Parathyroid adenoma (tissue), 2 donors: ENCODE data around the gene KAZN.

Source experiments
- H2AFZ ChIP-seq: fragments of 300-600 bp; sonication (generic); one replicate; pipeline ENCODE4 v1.7.0; 2017; ENCODE audit warnings: antibody characterized with exemption, mild to moderate bottlenecking
- H3K27ac ChIP-seq: fragments of 300-600 bp; sonication (generic); one replicate; pipeline ENCODE4 v1.7.0; 2017
- H3K27me3 ChIP-seq: fragments of 300-600 bp; sonication (generic); one replicate; pipeline ENCODE4 v1.7.0; 2017; ENCODE audit warnings: low read length; ENCODE audit not compliant: control insufficient read depth, insufficient read depth
- H3K36me3 ChIP-seq: fragments of 300-600 bp; sonication (generic); one replicate; pipeline ENCODE4 v1.7.0; 2017; ENCODE audit warnings: low read length; ENCODE audit not compliant: control insufficient read depth, insufficient read depth
- H3K4me1 ChIP-seq: fragments of 300-600 bp; sonication (generic); one replicate; pipeline ENCODE4 v1.7.0; 2017; ENCODE audit warnings: control low read depth
- H3K4me2 ChIP-seq: fragments of 300-600 bp; sonication (generic); one replicate; pipeline ENCODE4 v1.7.0; 2017; ENCODE audit warnings: low read length
- H3K4me3 ChIP-seq: fragments of 300-600 bp; sonication (generic); one replicate; pipeline ENCODE4 v1.7.0; 2017; ENCODE audit warnings: low read depth, low read length
- H3K79me2 ChIP-seq: fragments of 300-600 bp; sonication (generic); one replicate; pipeline ENCODE4 v1.7.0; 2017; ENCODE audit warnings: control low read depth
- H3K9ac ChIP-seq: fragments of 300-600 bp; sonication (generic); one replicate; pipeline ENCODE4 v1.7.0; 2017; ENCODE audit warnings: mild to moderate bottlenecking
- H3K9me3 ChIP-seq: fragments of 300-600 bp; sonication (generic); one replicate; pipeline ENCODE4 v1.7.0; 2017; ENCODE audit warnings: low read length; ENCODE audit not compliant: control insufficient read depth
- TF ChIP-seq, protein P1 (sequence below): fragments of 300-600 bp; sonication (generic); IDR thresholded peaks from one replicate; pipeline ENCODE4 v1.7.0; 2017; ENCODE audit warnings: antibody characterized with exemption, mild to moderate bottlenecking
- donor health status: primary hyperparathyroidism.

Gene KAZN

DNA sequence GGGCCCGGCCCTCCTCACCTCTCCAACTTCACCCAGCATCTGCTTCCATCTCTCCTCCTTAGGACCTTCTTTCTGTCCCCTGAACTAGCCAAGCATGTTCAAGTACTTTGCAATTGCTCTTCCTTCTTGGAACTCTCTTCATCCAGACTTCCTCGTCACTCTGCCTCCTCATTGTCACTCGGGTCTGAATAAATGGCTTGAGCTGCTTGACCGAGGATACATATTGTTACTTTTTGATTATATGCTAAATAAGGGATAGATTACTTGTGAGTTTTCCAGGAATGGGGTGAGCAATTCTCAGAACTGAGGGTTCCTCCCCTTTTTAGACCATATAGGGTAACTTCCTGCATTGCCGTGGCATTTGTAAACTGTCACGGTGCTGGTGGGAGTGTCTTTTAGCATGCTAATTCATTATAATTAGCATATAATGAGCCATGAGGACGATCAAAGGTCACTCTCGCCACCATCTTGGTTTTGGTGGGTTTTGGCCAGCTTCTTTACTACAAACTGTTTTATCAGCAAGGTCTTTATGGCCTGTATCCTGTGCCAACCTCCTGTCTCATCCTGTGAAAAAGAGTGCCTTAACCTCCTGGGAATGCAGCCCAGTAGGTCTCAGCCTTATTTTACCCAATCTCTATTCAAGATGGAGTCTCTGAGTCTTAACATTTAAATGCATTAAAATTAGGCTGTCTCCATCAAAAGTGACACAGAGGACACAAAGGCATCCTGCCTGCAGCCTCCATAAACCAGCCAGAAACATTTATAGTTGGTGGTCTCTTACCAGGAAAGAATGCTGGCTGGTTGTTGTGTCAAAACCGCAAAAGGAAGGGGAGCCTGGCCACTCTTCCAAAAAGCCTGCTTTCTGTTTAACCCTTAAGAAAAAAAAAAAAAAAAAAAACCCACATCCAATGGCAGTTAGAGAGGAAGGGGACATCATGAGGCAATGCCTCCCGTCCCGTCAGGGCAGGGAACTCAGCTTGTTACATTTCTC lies 179.3 kb downstream of the KAZN start:
- Histone ChIP-seq H3K27ac (no peak overlapping the region), H3K36me3 (no peaks in the 10 kb centered on the region), H3K27me3 (no peaks in the 10 kb centered on the region), H2AFZ (no peak overlapping the region), H3K79me2 (no peaks in the 10 kb centered on the region), H3K9me3 (no peaks in the 10 kb centered on the region), H3K9ac (no peak overlapping the region), H3K4me1 (no peaks in the 10 kb centered on the region), H3K4me2 (no peak overlapping the region), H3K4me3 (no peak overlapping the region)
- TF ChIP-seq, protein P1, sequence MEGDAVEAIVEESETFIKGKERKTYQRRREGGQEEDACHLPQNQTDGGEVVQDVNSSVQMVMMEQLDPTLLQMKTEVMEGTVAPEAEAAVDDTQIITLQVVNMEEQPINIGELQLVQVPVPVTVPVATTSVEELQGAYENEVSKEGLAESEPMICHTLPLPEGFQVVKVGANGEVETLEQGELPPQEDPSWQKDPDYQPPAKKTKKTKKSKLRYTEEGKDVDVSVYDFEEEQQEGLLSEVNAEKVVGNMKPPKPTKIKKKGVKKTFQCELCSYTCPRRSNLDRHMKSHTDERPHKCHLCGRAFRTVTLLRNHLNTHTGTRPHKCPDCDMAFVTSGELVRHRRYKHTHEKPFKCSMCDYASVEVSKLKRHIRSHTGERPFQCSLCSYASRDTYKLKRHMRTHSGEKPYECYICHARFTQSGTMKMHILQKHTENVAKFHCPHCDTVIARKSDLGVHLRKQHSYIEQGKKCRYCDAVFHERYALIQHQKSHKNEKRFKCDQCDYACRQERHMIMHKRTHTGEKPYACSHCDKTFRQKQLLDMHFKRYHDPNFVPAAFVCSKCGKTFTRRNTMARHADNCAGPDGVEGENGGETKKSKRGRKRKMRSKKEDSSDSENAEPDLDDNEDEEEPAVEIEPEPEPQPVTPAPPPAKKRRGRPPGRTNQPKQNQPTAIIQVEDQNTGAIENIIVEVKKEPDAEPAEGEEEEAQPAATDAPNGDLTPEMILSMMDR: no peak

DNA sequence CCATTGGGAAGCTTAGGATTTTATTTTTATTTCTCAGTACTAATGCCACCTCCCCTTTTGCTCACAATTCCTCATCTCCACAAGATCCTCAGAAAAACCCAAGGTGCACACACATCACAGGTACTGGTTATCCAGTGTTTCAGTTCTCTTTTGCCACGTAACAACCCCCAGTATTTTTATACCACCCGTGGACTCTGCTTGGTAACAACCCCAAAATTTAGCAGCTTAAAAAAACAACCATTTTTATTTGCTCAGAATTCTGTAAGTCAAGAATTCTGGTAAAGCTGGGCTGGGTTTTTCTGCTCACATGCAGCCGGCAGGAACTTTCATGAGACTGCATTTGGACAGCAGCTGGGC lies 180.0 kb downstream of the KAZN start:
- H2AFZ ChIP-seq: no peak overlapping the region
- TF ChIP-seq, protein P1: no peak
- no peak overlapping the region for H3K27ac ChIP-seq
- H3K9me3 ChIP-seq: no peaks in the 10 kb centered on the region
- H3K4me1 ChIP-seq: no peaks in the 10 kb centered on the region
- no peaks in the 10 kb centered on the region for H3K27me3 ChIP-seq
- no peak overlapping the region for H3K4me3 ChIP-seq
- no peaks in the 10 kb centered on the region for H3K79me2 ChIP-seq
- no peaks in the 10 kb centered on the region for H3K36me3 ChIP-seq
- H3K4me2 ChIP-seq: no peak overlapping the region
- H3K9ac ChIP-seq: no peak overlapping the region

DNA sequence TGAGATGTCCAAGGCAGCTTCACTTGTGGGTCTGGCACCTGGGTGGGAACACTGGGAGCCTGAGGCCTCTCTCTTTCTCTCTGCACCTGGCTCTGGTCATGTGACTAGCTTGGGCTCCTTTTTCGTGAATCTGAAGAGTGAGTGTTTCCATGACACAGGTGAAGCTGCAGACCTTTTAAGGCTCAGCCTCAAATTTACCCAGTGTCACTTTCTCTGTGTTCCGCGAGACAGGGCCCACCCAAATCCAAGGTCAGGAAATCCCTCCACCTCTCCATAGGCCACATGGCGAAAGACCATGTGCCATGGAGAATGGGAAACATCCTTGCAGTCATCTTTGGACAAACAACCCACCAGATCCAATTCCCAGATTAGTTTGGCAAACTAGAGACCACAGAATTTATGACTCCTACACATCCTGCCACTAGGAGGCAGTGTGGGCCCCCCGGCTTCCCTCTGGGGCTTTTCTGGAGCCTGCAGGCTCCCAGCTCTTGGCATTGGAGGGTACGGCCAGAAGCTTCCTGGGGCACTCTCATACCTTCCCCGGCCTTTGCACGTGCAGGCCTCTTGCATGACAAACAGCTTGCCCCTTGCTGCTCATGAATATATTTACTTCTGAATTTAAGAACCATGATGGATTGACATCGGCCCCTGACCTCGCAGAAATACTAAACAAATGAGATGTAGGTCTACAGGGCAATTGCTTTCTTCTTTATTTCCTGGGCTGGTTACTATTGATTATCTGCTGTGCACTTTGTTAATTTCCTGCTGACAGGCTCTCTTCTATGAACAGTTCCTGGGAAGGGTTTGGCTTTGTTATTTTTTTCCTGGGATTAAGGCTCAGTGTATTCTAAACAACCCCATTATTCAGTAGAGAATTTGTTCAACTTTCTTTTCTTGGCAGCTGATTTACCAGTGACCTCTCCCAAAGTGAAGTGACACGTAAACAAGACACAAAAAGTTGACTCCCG lies 180.7 kb downstream of the KAZN start:
- Histone ChIP-seq H3K79me2 (no peaks in the 10 kb centered on the region), H3K27ac (no peak overlapping the region), H3K36me3 (no peaks in the 10 kb centered on the region), H3K9ac (no peak overlapping the region), H3K27me3 (no peaks in the 10 kb centered on the region), H3K4me1 (no peaks in the 10 kb centered on the region), H2AFZ (no peak overlapping the region), H3K9me3 (no peaks in the 10 kb centered on the region), H3K4me2 (no peak overlapping the region), H3K4me3 (no peak overlapping the region)
- TF ChIP-seq, protein P1: peak; percentile 44

DNA sequence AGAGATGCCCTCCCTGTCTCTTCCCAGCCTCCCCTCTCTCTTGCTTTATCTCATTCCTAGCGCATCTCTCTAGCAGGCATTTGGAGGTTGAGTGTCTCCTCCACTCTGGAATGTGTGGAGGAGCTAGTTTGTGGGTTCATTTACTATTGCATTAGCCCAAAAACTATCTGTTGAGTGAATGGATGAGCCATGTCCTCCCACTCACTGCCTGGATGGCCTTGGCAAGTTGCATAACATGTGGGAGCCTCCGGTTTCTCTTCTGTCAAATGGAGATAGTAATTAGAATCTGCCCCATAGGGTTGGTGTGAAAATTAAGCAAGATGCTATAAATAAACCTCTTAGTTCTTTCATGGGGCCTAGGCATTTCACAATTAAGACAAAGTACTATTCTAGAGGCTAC lies 181.8 kb downstream of the KAZN start:
- Histone ChIP-seq H3K27ac (no peak overlapping the region), H2AFZ (no peak overlapping the region), H3K9ac (no peak overlapping the region), H3K27me3 (no peaks in the 10 kb centered on the region), H3K4me1 (no peaks in the 10 kb centered on the region), H3K36me3 (no peaks in the 10 kb centered on the region), H3K79me2 (no peaks in the 10 kb centered on the region), H3K9me3 (no peaks in the 10 kb centered on the region), H3K4me2 (no peak overlapping the region), H3K4me3 (no peak overlapping the region)
- TF ChIP-seq, protein P1: no peak
